Measurements from ENCODE around the gene ANKRD55. TPM values are rescaled to one million over a fixed set of nuclear protein-coding genes. Genes with fewer than 3 reads are reported as not detected.

ANKRD55 gene
- total RNA-seq, 4 donors from 2014 or later: not detected

GRCh38 chr5:56168066-56168478 lies 65.1 kb downstream of the ANKRD55 start:
- no peak for TF ChIP-seq CTCF (IDR thresholded peaks at IDR 0.05; ENCODE audit: low read depth)

GRCh38 chr5:56167519-56167918 lies 65.6 kb downstream of the ANKRD55 start:
- no peak for TF ChIP-seq CTCF (IDR thresholded peaks at IDR 0.05; ENCODE audit: low read depth)

GRCh38 chr5:56166671-56167385 lies 66.3 kb downstream of the ANKRD55 start:
- TF ChIP-seq CTCF (IDR thresholded peaks at IDR 0.05; ENCODE audit: low read depth): no peak

- TF ChIP-seq CTCF (IDR thresholded peaks at IDR 0.05; ENCODE audit: low read depth): no peak
Observed at GRCh38 chr5:56164376-56164775, 68.8 kb downstream of the ANKRD55 start.

- TF ChIP-seq CTCF (IDR thresholded peaks at IDR 0.05; ENCODE audit: low read depth): no peak
Observed at GRCh38 chr5:56161927-56162326, 71.2 kb downstream of the ANKRD55 start.

- no peak for TF ChIP-seq CTCF (IDR thresholded peaks at IDR 0.05; ENCODE audit: low read depth)
Observed at GRCh38 chr5:56161439-56161823, 71.7 kb downstream of the ANKRD55 start.

- TF ChIP-seq CTCF (IDR thresholded peaks at IDR 0.05; ENCODE audit: low read depth): no peak
Observed at GRCh38 chr5:56160723-56161438, 72.2 kb downstream of the ANKRD55 start.

Measured in subcutaneous adipose tissue (tissue), 4 donors.